ENCODE data around the gene EBP.

- no peak for TF ChIP-seq PYGO2 (tag; IDR thresholded peaks at IDR 0.05)
- TF ChIP-seq RAD21 (CRISPR knock-in tag; conservative IDR thresholded peaks at IDR 0.05 in 1 of 2, IDR thresholded peaks at IDR 0.05 in 1 of 2), result no peak
- no peak for TF ChIP-seq EZH2 (IDR thresholded peaks at IDR 0.05; ENCODE audit: borderline replicate concordance, low read depth, low read length)
- no peak for TF ChIP-seq SIX5 (IDR thresholded peaks at IDR 0.05; ENCODE audit: borderline replicate concordance in 1 of 2, insufficient read depth in 1 of 2, low read depth in 1 of 2, low read length in 2 of 2)
- TF ChIP-seq TAF1 (IDR thresholded peaks at IDR 0.05; ENCODE audit: control insufficient read depth, extremely low read depth, insufficient read depth, low read length, severe bottlenecking), result no peak
- no peak for TF ChIP-seq POLR2A (conservative IDR thresholded peaks at IDR 0.05)
- no peak for TF ChIP-seq ATF4 (CRISPR knock-in tag; IDR thresholded peaks at IDR 0.05)
- no peak for TF ChIP-seq ZKSCAN3 (CRISPR knock-in tag; IDR thresholded peaks at IDR 0.05)
- TF ChIP-seq ZNF217 (CRISPR knock-in tag; IDR thresholded peaks at IDR 0.05), result no peak
- no peak for TF ChIP-seq PKNOX1 (IDR thresholded peaks at IDR 0.05)
- TF ChIP-seq TEAD4 (IDR thresholded peaks at IDR 0.05; ENCODE audit: low read length), result no peak
- no peak for TF ChIP-seq TEAD4 (CRISPR knock-in tag; IDR thresholded peaks at IDR 0.05; ENCODE audit: borderline replicate concordance)
- TF ChIP-seq MXI1 (IDR thresholded peaks at IDR 0.05; ENCODE audit: low read depth, low read length), result no peak
- TF ChIP-seq RBM15 (IDR thresholded peaks at IDR 0.05; ENCODE audit: insufficient read depth, low read length), result no peak
Observed at GRCh38 chrX:48541140-48541814, 19.7 kb downstream of the EBP start.
